HUES48 (cell line): ENCODE data around the gene NTSR1.

Experiments used
- H3K27ac ChIP-seq: one replicate; pipeline ENCODE4 v1.7.0; 2013; ENCODE audit warnings: low read depth, low read length, inconsistent platforms
- H3K27me3 ChIP-seq: 2 replicates; pipeline ENCODE4 v1.6.1; 2013; ENCODE audit warnings: mild to moderate bottlenecking, low read length; ENCODE audit not compliant: control insufficient read depth, insufficient read depth
- H3K36me3 ChIP-seq: 2 replicates; pipeline ENCODE4 v1.6.1; 2013; ENCODE audit warnings: low read length; ENCODE audit not compliant: control insufficient read depth, insufficient read depth
- H3K4me1 ChIP-seq: 2 replicates; pipeline ENCODE4 v1.6.1; 2013; ENCODE audit warnings: mild to moderate bottlenecking, low read length; ENCODE audit not compliant: control insufficient read depth, insufficient read depth
- H3K4me3 ChIP-seq: 2 replicates; pipeline ENCODE4 v1.5.1; 2013; ENCODE audit warnings: mild to moderate bottlenecking, low read depth, low read length
- H3K9ac ChIP-seq: 2 replicates; pipeline ENCODE4 v1.6.1; 2013; ENCODE audit warnings: mild to moderate bottlenecking, low read depth, low read length, moderate library complexity
- H3K9me3 ChIP-seq: 2 replicates; pipeline ENCODE4 v1.6.1; 2013; ENCODE audit warnings: low read length; ENCODE audit not compliant: control insufficient read depth, insufficient read depth

NTSR1 gene

DNA sequence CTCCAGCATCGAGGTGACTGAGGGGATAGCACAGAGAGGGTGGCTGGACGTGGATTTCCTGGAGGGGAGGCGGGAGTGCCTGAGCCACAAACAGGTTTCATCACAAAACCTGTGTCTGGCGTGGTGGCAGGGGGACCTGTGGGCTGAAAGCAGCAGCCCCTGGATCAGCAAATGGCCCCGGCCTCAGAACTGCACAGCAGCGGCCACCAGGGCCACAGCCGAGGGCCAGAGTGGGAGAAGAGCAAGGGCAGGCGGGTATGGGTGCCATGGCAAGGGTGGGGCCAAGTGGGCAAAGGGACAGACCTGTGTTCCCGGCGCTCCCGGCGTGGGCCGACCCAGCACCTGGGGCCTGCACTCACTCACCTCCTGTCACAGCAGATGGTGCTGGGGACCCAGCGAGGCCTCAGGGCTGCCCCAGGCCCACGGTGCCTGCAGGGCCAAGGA is 19.0 kb downstream of the NTSR1 start:
- no peak overlapping the region for H3K27ac ChIP-seq

DNA sequence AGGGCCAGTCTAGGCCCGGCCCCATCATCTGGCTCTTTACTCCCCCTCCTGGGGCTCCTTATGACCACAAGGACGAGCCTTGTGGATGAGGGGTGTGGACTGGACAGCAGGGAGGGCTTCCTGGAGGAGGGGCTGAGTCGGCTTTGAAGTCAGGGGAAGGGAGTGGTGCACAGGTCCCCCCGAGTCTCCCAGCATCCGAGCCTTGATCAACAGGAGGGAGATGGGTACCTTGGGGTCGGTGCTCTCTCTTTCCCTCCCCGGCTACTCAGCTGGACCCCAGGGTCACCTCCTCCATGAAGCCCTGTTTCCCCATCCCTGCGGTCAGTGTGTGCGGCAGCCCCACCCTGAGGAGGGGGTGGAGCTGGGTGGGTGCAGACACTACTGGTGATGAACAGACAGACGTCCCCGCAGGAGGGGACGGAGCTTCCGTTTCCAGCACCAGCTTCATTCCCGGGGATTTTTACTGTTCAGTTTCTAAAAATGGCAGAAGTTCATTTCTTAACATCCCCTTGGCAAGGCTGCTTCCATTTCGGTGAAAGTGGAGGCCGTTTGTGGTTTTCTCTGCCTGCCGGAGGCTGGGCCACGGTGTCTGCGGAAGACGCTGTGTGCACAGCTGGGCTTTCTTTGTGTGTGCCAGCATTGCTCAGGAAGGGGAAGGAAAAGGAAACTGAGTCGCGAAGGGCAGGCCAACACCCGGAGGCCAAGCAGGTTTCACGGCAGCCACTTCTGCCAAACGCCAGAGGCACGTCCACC is 19.6 kb downstream of the NTSR1 start:
- H3K27ac ChIP-seq, result no peak overlapping the region
- no peak overlapping the region for H3K4me3 ChIP-seq
- H3K9me3 ChIP-seq, result no peaks in the 10 kb centered on the region
- H3K27me3 ChIP-seq, result no peaks in the 10 kb centered on the region
- H3K4me1 ChIP-seq, result no peaks in the 10 kb centered on the region
- H3K36me3 ChIP-seq, result no peaks in the 10 kb centered on the region
- no peak overlapping the region for H3K9ac ChIP-seq

More for the DNA sequence above, 19.0 kb downstream of the NTSR1 start:
- Histone ChIP-seq H3K9ac (no peak overlapping the region), H3K27me3 (no peaks in the 10 kb centered on the region), H3K36me3 (no peaks in the 10 kb centered on the region), H3K4me1 (no peaks in the 10 kb centered on the region), H3K9me3 (no peaks in the 10 kb centered on the region), H3K4me3 (no peak overlapping the region)

DNA sequence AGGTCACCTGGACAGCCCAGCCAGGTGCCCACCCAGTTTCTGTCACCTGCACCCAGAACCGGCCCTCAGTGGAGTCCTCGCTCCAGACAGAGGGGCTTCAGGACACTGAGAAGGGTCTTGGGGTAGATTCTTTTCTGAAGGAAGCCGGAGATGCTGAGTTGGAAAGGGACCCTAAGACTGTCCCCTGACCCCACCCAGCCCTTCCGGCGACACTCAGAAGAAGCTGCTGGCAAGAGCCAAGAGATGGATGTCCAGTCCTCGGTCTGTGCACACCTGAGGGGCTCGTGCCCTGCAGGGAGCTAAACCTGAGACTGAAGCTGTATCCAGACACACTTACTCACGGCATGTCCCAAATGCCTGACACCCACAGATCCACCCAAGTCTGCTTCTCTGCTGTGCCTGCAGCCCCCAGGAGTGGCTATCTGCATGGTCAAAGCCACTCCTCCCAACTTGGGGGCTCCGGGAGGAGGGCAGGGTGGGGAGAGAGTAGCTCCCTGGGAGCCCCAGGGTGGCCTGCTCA is 20.2 kb downstream of the NTSR1 start:
- Histone ChIP-seq H3K9me3 (no peaks in the 10 kb centered on the region), H3K27me3 (no peaks in the 10 kb centered on the region), H3K36me3 (no peaks in the 10 kb centered on the region), H3K9ac (no peak overlapping the region), H3K4me1 (no peaks in the 10 kb centered on the region), H3K27ac (no peak overlapping the region), H3K4me3 (no peak overlapping the region)

DNA sequence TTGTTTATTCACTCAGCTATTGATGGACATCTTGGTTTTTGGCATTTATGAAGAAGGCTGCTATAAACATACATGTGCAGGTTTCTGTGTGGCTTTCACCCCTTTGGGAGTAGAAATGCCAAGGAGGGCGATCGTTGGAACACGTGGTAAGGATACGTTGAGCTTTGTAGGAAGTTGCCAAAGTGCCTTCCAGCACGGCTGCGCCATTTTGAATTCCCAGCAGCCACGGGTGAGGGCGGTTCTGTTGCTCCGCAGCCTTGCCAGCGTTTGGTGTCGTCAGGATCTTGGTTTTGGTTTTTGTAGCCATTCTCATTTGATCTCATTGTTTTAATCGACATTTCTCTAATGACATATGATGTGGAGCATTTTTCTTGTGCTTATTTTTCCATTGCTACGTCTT is 21.8 kb downstream of the NTSR1 start:
- Histone ChIP-seq H3K27ac (no peak overlapping the region), H3K9me3 (no peaks in the 10 kb centered on the region), H3K9ac (no peak overlapping the region), H3K36me3 (no peaks in the 10 kb centered on the region), H3K4me3 (no peak overlapping the region), H3K4me1 (no peaks in the 10 kb centered on the region), H3K27me3 (no peaks in the 10 kb centered on the region)

DNA sequence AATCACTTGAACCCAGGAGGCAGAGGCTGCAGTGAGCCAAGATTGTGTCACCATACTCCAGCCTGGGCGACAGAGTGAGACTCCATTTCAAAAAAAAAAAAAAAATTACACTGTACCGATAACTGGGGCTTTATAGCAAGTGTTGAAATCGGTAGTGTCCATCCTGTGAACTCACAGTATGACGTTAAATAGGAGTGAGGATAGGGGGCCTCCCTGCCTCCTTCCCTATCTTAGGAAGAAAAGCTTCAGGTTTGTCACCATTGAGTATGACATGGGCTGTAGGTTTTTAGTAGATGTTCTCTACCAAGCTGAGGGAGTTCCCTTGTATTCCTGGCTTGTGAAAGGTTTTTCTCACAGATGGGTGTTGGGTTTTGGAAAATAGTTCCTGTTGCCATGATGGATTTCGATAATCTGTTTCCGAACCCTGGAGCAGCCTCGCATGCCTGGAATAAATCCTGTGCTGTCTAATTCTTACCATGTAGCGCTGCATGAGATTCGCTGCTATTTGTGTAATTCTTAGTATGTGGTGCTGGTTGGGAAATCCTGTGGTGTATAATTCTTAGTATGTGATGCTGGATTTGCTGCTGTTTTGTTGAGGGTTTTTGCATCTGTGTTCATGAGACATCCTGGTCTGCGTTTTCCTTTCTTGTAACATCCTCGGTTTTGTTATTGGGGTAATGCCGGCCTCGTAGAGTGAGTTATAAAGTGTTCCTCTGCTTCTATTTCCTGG is 23.6 kb downstream of the NTSR1 start:
- Histone ChIP-seq H3K36me3 (no peaks in the 10 kb centered on the region), H3K4me1 (no peaks in the 10 kb centered on the region), H3K9me3 (no peaks in the 10 kb centered on the region), H3K4me3 (no peak overlapping the region), H3K27me3 (no peaks in the 10 kb centered on the region), H3K9ac (no peak overlapping the region), H3K27ac (no peak overlapping the region)

DNA sequence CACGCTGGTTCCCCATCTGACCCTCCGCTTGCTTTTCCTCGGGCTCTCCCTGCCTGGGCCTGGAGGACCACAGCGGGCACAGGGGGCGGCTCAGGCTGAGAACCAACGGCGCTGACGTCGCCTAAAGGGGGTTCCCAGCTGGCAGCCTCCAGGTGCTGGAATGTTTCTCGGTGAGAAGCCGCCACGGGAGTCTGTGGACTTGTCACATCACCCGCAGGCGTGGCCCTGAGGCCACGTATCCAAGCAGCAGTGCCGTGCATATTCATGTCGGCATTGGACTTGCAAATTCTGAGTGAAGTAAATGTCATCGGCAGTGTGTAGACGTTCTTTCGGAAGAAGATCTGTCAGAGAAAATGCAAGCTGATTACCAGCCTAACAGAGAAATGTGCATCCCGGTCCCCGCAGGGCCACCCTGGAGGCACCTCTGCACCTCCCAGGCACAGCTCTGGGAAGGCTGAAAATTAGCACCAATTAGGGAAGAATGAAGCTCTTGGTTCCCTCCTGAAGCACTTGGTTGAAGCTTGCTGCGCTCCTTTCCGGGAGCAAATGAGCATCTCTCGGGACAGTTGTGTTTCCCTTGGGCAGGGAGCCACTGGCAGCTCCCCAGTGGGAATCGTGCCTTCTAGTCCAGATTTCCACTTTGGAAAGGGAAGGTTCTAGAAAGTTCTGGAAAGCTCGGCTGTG is 24.3 kb downstream of the NTSR1 start:
- H3K9ac ChIP-seq, result no peak overlapping the region
- no peaks in the 10 kb centered on the region for H3K4me1 ChIP-seq
- H3K36me3 ChIP-seq, result no peaks in the 10 kb centered on the region
- no peaks in the 10 kb centered on the region for H3K9me3 ChIP-seq
- no peak overlapping the region for H3K4me3 ChIP-seq
- no peaks in the 10 kb centered on the region for H3K27me3 ChIP-seq
- no peak overlapping the region for H3K27ac ChIP-seq

DNA sequence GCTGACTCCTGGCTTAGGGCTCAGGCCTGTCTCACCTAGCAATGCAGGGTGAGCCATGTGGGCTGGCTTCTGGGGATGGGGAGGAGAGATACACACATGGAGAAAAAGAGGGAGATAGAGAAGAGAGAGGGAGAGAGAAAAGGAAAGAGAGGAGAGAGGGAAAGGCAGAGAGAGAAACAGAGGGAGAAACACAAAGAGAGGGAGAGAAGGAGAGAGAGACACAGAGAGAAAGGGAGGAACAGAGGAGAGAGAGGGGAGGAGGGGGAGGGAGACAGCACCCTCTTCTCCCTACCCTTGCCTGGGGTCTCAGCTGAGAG is 24.8 kb downstream of the NTSR1 start:
- Histone ChIP-seq H3K4me3 (no peak overlapping the region), H3K9me3 (no peaks in the 10 kb centered on the region), H3K27ac (no peak overlapping the region), H3K27me3 (no peaks in the 10 kb centered on the region), H3K4me1 (no peaks in the 10 kb centered on the region), H3K36me3 (no peaks in the 10 kb centered on the region), H3K9ac (no peak overlapping the region)

DNA sequence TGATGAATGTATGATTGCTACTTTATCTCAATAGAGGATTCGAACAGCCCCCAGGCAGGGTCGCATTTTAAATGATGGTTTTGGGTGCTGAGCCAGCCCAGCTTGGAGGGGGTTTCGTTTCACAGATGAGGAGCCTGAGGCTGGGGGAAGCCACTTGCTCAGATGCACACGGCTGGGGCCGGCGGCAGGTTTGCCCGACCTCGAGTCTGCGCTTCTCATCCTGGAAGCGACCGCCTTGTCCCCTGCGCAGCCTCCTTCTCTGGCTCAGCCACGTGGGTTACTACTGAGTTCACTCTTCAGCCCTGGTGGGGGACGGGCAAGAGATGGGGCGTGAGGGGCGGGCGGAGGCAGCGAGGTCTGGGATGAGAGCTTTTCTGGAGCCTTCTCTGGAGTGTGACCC is 25.3 kb downstream of the NTSR1 start:
- no peaks in the 10 kb centered on the region for H3K27me3 ChIP-seq
- no peak overlapping the region for H3K27ac ChIP-seq
- H3K4me3 ChIP-seq, result no peak overlapping the region

DNA sequence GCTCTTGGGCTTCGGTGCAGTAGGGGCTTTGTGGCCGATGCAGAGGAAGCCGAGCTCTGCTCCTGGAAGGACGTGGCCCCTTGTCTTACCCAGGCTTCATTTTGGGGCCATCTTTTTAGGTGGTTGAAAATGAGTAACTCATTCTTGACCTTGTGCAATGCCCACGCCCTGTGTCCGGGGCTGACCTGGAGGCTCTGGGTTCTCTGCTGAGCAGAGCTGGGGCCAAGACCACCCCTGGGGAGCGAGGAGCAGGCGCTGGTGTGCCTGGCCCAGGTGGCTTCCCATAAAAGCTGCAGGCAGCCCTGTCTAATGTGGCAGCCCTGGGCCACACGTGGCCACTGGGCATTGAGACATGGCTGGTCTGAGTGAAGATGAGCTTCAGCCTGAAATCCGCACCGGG is 25.7 kb downstream of the NTSR1 start:
- Histone ChIP-seq H3K9me3 (no peaks in the 10 kb centered on the region), H3K4me1 (no peaks in the 10 kb centered on the region), H3K9ac (no peak overlapping the region), H3K27me3 (no peaks in the 10 kb centered on the region), H3K27ac (no peak overlapping the region), H3K4me3 (no peak overlapping the region), H3K36me3 (no peaks in the 10 kb centered on the region)

More for the DNA sequence above, 25.3 kb downstream of the NTSR1 start:
- Histone ChIP-seq H3K9ac (no peak overlapping the region), H3K9me3 (no peaks in the 10 kb centered on the region), H3K4me1 (no peaks in the 10 kb centered on the region), H3K36me3 (no peaks in the 10 kb centered on the region)

DNA sequence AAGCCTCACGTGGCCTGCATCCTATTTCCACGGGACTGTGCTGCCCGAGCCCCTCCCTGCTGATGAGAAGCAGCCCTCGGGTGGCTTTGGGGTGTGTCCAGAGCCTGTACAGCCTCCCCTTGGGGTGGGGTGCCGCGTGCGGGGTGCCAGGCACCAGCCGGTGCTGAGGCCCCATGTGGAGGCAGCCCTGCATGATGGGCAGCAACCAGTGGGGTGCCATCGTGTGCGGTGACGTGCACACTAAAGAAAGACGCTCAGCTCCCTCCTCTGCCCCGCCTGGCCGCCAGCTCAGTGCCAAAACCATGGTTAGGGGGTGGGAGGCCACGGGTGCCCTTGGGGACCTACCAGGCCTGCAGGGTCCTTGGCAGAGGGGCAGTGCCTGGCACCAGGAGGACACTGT is 26.2 kb downstream of the NTSR1 start:
- Histone ChIP-seq H3K4me1 (no peaks in the 10 kb centered on the region), H3K4me3 (no peak overlapping the region), H3K9me3 (no peaks in the 10 kb centered on the region), H3K9ac (no peak overlapping the region), H3K27me3 (no peaks in the 10 kb centered on the region), H3K27ac (no peak overlapping the region), H3K36me3 (no peaks in the 10 kb centered on the region)

DNA sequence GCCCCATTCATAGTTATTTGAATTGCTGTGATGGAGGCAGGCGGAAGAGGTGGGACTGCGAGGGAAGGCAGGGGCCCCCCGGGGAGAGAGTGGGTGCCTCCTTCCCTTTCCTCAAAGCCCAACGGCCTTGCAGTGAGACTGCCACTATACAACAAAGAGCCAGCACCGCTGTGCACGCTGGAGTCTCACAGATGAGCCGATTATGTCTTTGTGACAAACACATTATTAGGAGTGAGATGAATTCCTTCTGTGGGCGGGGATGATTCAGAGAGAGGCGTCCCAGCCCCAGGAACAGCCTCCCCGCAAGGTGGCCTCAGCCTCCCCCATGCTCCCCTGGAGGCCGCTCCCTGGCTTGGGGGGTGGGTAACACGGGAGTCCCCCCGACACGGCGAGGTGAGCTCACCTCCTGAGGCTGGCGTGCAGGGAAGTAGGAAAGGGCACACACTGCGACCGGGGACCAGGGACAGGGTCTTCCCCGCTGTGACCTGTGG is 26.7 kb downstream of the NTSR1 start:
- Histone ChIP-seq H3K27ac (no peak overlapping the region), H3K36me3 (no peaks in the 10 kb centered on the region), H3K27me3 (no peaks in the 10 kb centered on the region), H3K4me3 (no peak overlapping the region), H3K9me3 (no peaks in the 10 kb centered on the region), H3K9ac (no peak overlapping the region), H3K4me1 (no peaks in the 10 kb centered on the region)
